ENCODE results near the gene TSPAN3. TPM values are rescaled to one million over a fixed set of nuclear protein-coding genes. Genes with fewer than 3 reads are reported as not detected.

Gene TSPAN3
- total RNA-seq, 1 donor from 2014 or later, result 352 TPM

DNA sequence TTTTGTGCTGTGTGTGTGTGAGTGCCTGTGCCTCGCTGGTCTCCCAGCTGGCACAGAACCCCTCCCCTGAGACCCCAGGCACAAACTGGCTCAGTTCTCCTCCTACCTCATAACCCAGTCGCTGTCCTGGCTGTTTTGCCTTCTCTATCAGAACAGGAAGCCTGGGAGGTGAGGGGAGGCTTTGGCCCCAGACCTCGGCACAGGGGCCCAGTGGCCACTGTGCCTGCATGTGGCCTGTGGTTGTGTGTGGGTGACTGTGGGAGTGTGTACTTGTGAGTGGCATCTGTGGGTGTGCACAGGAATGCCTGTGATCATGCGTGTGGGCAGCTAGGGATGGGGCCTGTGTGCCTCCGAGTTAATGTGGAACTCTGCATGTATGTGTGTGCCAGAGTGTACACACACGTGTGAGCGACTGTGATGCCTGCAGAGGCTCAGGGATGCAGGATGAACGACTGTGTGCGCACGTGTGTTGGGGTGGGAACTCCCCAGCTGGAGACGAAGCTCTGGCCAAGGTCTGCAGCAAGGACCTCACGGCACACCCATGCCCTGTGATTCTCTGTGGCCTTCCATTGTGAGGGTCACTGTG, 43.7 kb downstream of the TSPAN3 start:
- peaks cover 32% of the 10 kb centered on the region for H3K27me3 Mint-ChIP-seq
- H3K4me3 Mint-ChIP-seq (ENCODE audit: low read depth), result no peak overlapping the region
- H3K9me3 Mint-ChIP-seq (ENCODE audit: low read depth), result no peaks in the 10 kb centered on the region
- no peaks in the 10 kb centered on the region for H3K36me3 Mint-ChIP-seq (ENCODE audit: insufficient read depth)
- TF ChIP-seq, protein P1, sequence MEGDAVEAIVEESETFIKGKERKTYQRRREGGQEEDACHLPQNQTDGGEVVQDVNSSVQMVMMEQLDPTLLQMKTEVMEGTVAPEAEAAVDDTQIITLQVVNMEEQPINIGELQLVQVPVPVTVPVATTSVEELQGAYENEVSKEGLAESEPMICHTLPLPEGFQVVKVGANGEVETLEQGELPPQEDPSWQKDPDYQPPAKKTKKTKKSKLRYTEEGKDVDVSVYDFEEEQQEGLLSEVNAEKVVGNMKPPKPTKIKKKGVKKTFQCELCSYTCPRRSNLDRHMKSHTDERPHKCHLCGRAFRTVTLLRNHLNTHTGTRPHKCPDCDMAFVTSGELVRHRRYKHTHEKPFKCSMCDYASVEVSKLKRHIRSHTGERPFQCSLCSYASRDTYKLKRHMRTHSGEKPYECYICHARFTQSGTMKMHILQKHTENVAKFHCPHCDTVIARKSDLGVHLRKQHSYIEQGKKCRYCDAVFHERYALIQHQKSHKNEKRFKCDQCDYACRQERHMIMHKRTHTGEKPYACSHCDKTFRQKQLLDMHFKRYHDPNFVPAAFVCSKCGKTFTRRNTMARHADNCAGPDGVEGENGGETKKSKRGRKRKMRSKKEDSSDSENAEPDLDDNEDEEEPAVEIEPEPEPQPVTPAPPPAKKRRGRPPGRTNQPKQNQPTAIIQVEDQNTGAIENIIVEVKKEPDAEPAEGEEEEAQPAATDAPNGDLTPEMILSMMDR (IDR thresholded peaks at IDR 0.05; ENCODE audit: unreplicated experiment), result no peak
- peak; percentile 3 for DNase-seq (ENCODE audit: low spot score, unreplicated experiment)
- no peak overlapping the region for H3K27ac Mint-ChIP-seq
- H3K4me1 Mint-ChIP-seq (ENCODE audit: low read depth), result no peaks in the 10 kb centered on the region

DNA sequence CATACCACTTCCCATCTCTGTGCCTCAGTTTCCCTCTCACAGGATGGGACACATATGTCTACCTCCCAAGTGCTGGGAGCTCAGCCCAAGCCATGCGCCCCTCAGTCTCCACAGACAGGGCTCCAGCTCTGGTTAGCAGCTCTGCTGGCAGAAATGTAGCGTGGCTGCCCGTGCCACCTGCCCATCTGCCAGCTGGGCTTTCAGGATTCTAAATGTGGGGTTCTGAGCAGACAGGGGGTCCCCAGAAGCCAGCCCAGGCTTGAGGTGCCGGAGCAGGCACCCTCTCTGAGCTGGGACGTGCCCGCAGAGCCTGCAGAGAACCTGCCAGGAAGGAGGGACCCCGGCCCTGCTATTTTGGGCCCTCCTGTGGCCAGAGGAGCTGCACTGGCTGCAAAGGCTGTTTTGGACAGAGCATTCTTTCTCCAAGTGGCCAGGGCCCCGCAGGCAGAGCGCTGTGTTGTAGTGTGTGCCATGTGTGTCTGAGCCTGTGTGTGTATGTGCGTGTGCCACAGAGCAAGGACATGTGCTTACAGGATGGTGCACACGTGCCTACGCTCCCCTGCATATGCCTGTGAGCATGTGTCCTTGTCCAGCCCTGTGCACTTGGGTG, 44.3 kb downstream of the TSPAN3 start:
- Mint-ChIP-seq H3K27ac (no peak overlapping the region), H3K4me1 (ENCODE audit: low read depth) (no peaks in the 10 kb centered on the region), H3K27me3 (peaks cover 34% of the 10 kb centered on the region), H3K4me3 (ENCODE audit: low read depth) (no peak overlapping the region), H3K36me3 (ENCODE audit: insufficient read depth) (no peaks in the 10 kb centered on the region), H3K9me3 (ENCODE audit: low read depth) (no peaks in the 10 kb centered on the region)
- TF ChIP-seq, protein P1 (IDR thresholded peaks at IDR 0.05; ENCODE audit: unreplicated experiment), result no peak
- DNase-seq (ENCODE audit: low spot score, unreplicated experiment), result peak; percentile 6

DNA sequence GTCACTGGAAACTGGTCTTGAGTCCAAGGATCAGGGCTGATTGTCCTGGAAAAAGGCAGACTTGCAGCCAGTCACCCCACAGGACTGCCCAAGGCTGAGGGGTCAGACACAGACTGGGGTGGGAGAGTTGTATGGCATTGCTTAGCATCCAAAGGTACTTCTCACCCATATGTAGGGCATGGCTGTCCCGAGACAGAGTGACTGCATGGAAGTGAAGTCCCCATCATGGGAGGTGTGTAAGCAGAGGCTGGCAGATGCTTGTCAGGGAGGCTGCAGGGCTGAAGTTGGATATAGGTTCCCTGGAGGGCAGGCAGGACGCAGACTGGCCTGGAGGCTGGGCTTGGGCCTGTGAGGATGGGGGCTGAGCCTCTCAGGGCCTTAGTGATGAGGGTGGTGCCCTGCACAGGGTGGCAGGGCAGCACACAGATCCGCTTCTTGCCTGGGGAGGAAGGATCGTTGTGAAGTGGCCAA, 44.9 kb downstream of the TSPAN3 start:
- TF ChIP-seq, protein P1 (IDR thresholded peaks at IDR 0.05; ENCODE audit: unreplicated experiment), result no peak
- Mint-ChIP-seq H3K4me3 (ENCODE audit: low read depth) (no peak overlapping the region), H3K4me1 (ENCODE audit: low read depth) (no peaks in the 10 kb centered on the region), H3K27ac (no peak overlapping the region), H3K27me3 (peaks cover 34% of the 10 kb centered on the region), H3K36me3 (ENCODE audit: insufficient read depth) (no peaks in the 10 kb centered on the region), H3K9me3 (ENCODE audit: low read depth) (no peaks in the 10 kb centered on the region)
- DNase-seq (ENCODE audit: low spot score, unreplicated experiment), result no peak

DNA sequence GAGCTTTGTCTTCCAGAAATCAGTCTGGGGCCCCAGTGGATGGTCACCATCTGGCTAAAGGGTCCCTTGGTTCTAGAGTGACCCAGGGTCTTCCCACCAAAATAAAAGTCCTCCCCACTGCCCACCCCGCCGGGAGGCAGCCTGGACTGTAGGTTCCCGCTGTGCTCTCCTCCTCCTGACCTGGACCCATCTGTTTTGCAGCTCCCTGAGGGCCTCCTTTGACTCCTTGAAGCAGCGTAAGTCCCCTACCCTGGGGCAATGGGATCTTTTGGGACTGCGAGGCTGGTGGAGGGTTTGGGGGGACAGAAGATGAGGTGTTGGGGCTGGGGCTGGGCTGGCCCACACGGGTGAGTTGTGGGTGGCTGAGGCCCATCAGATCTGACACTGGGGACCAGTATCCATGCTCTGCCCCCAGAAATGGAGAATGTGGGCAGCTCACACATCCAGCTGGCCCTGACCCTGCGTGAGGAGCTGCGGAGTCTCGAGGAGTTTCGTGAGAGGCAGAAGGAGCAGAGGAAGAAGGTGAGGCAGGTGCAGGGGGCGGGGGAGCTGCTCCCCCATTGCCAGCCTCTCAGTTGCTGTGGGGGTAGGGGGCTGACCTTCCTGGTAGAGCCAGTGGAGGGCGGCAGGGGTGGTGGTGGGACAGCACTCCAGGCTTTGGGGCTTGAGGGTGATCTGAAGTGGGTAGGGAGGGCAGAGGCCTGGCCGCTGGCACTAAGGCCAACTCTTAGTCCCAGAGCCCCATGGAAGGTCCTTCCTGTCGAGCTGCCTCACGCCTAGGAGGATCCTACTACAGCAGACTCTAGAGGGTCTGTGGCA, 45.6 kb downstream of the TSPAN3 start:
- Mint-ChIP-seq H3K27me3 (peaks cover 34% of the 10 kb centered on the region), H3K4me3 (ENCODE audit: low read depth) (no peak overlapping the region), H3K36me3 (ENCODE audit: insufficient read depth) (no peaks in the 10 kb centered on the region), H3K27ac (no peak overlapping the region), H3K4me1 (ENCODE audit: low read depth) (no peaks in the 10 kb centered on the region), H3K9me3 (ENCODE audit: low read depth) (no peaks in the 10 kb centered on the region)
- TF ChIP-seq, protein P1 (IDR thresholded peaks at IDR 0.05; ENCODE audit: unreplicated experiment), result no peak
- DNase-seq (ENCODE audit: low spot score, unreplicated experiment), result peak; percentile 6

DNA sequence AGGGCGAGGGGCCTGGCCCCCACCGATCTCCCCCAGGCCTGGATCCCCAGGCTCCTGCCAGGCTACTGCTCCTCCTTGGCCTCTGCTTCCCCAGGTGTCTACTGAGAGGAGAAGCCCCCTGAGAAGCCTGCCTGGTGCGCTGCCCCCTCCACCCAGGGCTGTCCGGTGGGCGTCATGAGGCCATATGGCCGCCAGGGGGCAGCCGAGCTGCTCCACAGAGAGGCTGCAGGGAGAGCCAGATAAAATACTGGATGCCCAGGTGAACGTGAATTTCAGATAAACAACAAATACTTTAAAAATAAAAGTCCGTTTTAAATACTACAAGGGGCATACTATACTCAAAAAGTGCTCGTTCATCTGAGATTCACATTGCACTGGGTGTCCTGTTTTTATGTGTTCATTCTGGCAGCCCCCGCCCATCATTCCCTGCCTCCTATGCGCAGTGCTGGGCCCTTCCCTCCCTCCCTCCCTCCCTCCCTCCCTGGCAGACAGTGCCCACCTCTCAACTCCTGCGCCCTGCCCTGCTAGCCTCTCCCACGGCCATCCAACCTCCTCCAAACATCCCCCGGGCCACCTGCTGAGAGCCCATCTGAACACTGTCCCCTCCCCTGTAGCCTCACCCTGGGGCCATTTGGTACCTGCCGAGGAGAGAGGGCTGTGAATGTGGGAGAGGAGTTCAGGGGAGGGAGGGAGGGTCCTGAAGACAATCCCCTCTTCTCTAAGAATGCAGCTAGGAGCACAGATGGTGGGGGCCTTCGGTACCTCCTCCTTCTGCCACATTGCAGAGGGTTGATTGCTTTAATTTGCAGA, 46.4 kb downstream of the TSPAN3 start:
- TF ChIP-seq, protein P1 (IDR thresholded peaks at IDR 0.05; ENCODE audit: unreplicated experiment), result peak; percentile 98
- peak; percentile 80 for DNase-seq (ENCODE audit: low spot score, unreplicated experiment)
- H3K27ac Mint-ChIP-seq, result no peak overlapping the region
- no peak overlapping the region for H3K4me3 Mint-ChIP-seq (ENCODE audit: low read depth)
- H3K27me3 Mint-ChIP-seq, result peaks cover 34% of the 10 kb centered on the region
- no peaks in the 10 kb centered on the region for H3K9me3 Mint-ChIP-seq (ENCODE audit: low read depth)
- H3K36me3 Mint-ChIP-seq (ENCODE audit: insufficient read depth), result no peaks in the 10 kb centered on the region
- H3K4me1 Mint-ChIP-seq (ENCODE audit: low read depth), result no peaks in the 10 kb centered on the region
